ENCODE results near the gene RAD51B. TPM values are rescaled to one million over a fixed set of nuclear protein-coding genes. Genes with fewer than 3 reads are reported as not detected.

RAD51B gene
- total and polyA plus RNA-seq, 9 of the 15 experiments (the other 6 are each of a cell fraction or from before 2014, with no cell fraction given), result 8.5 to 17.3 (median 11.3) TPM

- ATAC-seq (no peak), FAIRE-seq (no peak), DNase-seq (ENCODE audit: extremely low read depth in 1 of 4, low spot score in 3 of 4) (no peak)
- Histone ChIP-seq H3K9me1 (ENCODE audit: control insufficient read depth, insufficient read depth, low read length) (no peaks in the 10 kb centered on the region), H3K9ac (ENCODE audit: insufficient read depth in 1 of 2, low read depth in 2 of 2, low read length in 2 of 2) (no peak overlapping the region), H3K27ac (ENCODE audit: extremely low read depth, low read depth, low read length) (no peak overlapping the region), H3K4me1 (replicated peaks in 1 of 2; ENCODE audit: control insufficient read depth in 2 of 2, insufficient read depth in 2 of 2, low read length in 2 of 2) (no peaks in the 10 kb centered on the region), H3K36me3 (ENCODE audit: control insufficient read depth, insufficient read depth, low read length) (no peaks in the 10 kb centered on the region), H3K27me3 (ENCODE audit: control insufficient read depth in 2 of 2, insufficient read depth in 2 of 2, low read length in 2 of 2) (no peaks in the 10 kb centered on the region), H3K4me2 (ENCODE audit: insufficient read depth, low read length) (no peak overlapping the region), H3K79me2 (ENCODE audit: control insufficient read depth, insufficient read depth, low read length) (no peaks in the 10 kb centered on the region), H3K9me3 (replicated peaks; ENCODE audit: control insufficient read depth, insufficient read depth, low read depth, low read length) (no peaks in the 10 kb centered on the region), H3K4me3 (no peak overlapping the region), H4K20me1 (replicated peaks; ENCODE audit: control insufficient read depth, insufficient read depth, low read length) (no peaks in the 10 kb centered on the region), H2AFZ (ENCODE audit: low read depth, low read length) (no peak overlapping the region)
- ChIA-PET CTCF (ENCODE audit: low intra/inter-chr PET ratio) (no interaction called here), POLR2A (no interaction called here)
- intact Hi-C loops (cut with micrococcal nuclease), result no loop called here
- in situ Hi-C loops (cut with MboI), result no loop called here
- WGBS (ENCODE audit: insufficient coverage, low coverage, missing lambda C conversion rate), result 67% methylated on average over 1 of the region's 1 CpG
- no TSS peak for BruUV-seq (replicated peaks)
- TF ChIP-seq SMAD3 (CRISPR knock-in tag; conservative IDR thresholded peaks at IDR 0.05) (no peak), KDM5B (IDR thresholded peaks at IDR 0.05; ENCODE audit: insufficient replicate concordance, low read depth, low read length) (no peak), TAF1 (IDR thresholded peaks at IDR 0.05; ENCODE audit: control insufficient read depth, extremely low read depth, insufficient read depth, low read length, severe bottlenecking) (no peak), ZZZ3 (IDR thresholded peaks at IDR 0.05) (no peak)
These were observed 130.8 kb downstream of the RAD51B start for GRCh38 chr14:67950386-67950785.

- BruUV-seq (replicated peaks), result no TSS peak
- in situ Hi-C loops (cut with MboI), result no loop called here
- FAIRE-seq, result no peak
- CTCF ChIA-PET (ENCODE audit: low intra/inter-chr PET ratio), result no interaction called here
- Histone ChIP-seq H3K9me1 (ENCODE audit: control insufficient read depth, insufficient read depth, low read length) (no peaks in the 10 kb centered on the region), H3K4me1 (replicated peaks in 1 of 2; ENCODE audit: control insufficient read depth in 2 of 2, insufficient read depth in 2 of 2, low read length in 2 of 2) (no peaks in the 10 kb centered on the region), H2AFZ (ENCODE audit: low read depth, low read length) (no peak overlapping the region), H3K27me3 (ENCODE audit: control insufficient read depth in 2 of 2, insufficient read depth in 2 of 2, low read length in 2 of 2) (no peaks in the 10 kb centered on the region), H3K9ac (ENCODE audit: insufficient read depth in 1 of 2, low read depth in 2 of 2, low read length in 2 of 2) (no peak overlapping the region), H3K27ac (ENCODE audit: extremely low read depth, low read depth, low read length) (no peak overlapping the region), H4K20me1 (replicated peaks; ENCODE audit: control insufficient read depth, insufficient read depth, low read length) (no peaks in the 10 kb centered on the region), H3K4me3 (no peak overlapping the region), H3K79me2 (ENCODE audit: control insufficient read depth, insufficient read depth, low read length) (no peaks in the 10 kb centered on the region), H3K4me2 (ENCODE audit: insufficient read depth, low read length) (no peak overlapping the region), H3K9me3 (replicated peaks; ENCODE audit: control insufficient read depth, insufficient read depth, low read depth, low read length) (no peaks in the 10 kb centered on the region), H3K36me3 (ENCODE audit: control insufficient read depth, insufficient read depth, low read length) (no peaks in the 10 kb centered on the region)
- ATAC-seq, result no peak
- intact Hi-C loops (cut with micrococcal nuclease), result no loop called here
- WGBS (ENCODE audit: insufficient coverage, low coverage, missing lambda C conversion rate), result 81% methylated on average over 2 of the region's 2 CpGs
- no peak for DNase-seq (ENCODE audit: extremely low read depth in 1 of 4, low spot score in 3 of 4)
- POLR2A ChIA-PET, result no interaction called here
- TF ChIP-seq NR4A1 (CRISPR knock-in tag; IDR thresholded peaks at IDR 0.05) (no peak), NR4A1 (tag; IDR thresholded peaks at IDR 0.05) (no peak), L3MBTL2 (IDR thresholded peaks at IDR 0.05) (no peak), DPF2 (IDR thresholded peaks at IDR 0.05) (no peak), MLLT1 (IDR thresholded peaks at IDR 0.05) (no peak), PRMT5 (CRISPR knock-in tag; IDR thresholded peaks at IDR 0.05) (no peak), ZNF79 (CRISPR knock-in tag; IDR thresholded peaks at IDR 0.05; ENCODE audit: low read depth) (no peak), CBX8 (IDR thresholded peaks at IDR 0.05; ENCODE audit: borderline replicate concordance, extremely low read depth, low read depth, low read length, poor library complexity, severe bottlenecking) (no peak), NCOA6 (IDR thresholded peaks at IDR 0.05) (no peak), LARP7 (IDR thresholded peaks at IDR 0.05) (no peak), ELK1 (CRISPR knock-in tag; IDR thresholded peaks at IDR 0.05) (no peak)
These were observed 132.1 kb downstream of the RAD51B start for GRCh38 chr14:67951529-67952135.

All from K562 (cell line).